Bone marrow (tissue), 2 donors: ENCODE data around the gene LRMDA.

Source experiments
- DNase-seq, 2 donors: peaks; one replicate each; lab custom pipeline; 2025; lab: John Stamatoyannopoulos, UW

The LRMDA gene

DNA sequence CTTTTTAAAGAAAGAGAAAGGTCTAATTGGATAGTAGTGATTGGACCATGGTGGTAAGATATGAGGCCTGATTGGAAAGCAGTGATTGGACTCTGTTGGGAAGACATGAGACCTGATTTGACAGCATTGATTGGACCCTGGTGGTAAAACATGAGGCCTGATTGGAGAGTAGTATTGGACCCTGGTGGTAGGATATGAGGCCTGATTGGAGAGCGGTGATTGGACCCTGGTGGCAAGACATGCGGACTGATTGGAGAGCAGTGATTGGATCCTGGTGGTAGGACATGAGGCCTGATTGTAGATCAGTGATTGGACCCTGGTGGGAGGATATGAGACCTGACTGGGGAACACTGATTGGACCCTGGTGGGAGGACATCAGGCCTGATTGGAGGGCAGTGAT is 444.3 kb downstream of the LRMDA start:
- no peak for DNase-seq

DNA sequence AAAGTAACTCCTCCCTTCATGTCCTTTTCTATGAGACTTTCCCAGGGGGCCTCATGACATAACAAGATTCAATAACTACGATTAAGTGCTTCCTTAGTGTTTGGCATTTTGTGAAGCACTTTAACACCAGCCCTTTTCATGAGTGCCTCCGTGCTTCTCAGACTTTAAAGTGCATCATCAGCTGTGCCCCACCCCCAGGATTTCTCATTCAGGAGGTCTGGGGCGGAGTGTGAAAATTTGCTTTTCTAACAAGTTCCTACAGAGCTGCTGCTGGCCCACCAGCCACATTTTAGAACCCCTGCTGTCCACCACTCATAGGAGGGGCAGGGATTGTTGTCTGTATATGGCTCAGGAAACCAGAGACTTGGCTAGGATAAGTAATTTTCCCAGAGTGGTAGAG is 445.3 kb downstream of the LRMDA start:
- no peak for DNase-seq

GRCh38 chr10:75877877-75878276 is 446.5 kb downstream of the LRMDA start:
- DNase-seq, result no peak

DNA sequence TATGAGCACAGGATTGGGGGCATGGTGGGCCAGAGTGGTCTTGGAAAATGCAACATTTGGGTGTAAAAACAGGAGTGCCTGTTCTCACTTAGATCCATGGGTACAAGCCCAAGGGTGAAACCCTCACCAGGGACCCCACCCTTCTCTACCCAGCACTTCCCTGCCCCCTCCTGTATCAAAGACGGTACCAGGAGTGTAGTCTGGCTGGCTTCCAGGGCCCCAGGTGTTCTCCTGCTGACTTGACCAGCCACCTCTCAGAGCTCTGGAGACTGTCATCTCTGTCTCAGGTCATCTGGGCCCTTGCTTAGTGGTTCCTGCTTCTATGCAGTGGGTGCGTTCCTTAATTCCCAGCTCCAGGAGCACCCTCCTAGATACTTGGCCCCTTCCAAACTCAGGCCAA is 447.2 kb downstream of the LRMDA start:
- no peak for DNase-seq

DNA sequence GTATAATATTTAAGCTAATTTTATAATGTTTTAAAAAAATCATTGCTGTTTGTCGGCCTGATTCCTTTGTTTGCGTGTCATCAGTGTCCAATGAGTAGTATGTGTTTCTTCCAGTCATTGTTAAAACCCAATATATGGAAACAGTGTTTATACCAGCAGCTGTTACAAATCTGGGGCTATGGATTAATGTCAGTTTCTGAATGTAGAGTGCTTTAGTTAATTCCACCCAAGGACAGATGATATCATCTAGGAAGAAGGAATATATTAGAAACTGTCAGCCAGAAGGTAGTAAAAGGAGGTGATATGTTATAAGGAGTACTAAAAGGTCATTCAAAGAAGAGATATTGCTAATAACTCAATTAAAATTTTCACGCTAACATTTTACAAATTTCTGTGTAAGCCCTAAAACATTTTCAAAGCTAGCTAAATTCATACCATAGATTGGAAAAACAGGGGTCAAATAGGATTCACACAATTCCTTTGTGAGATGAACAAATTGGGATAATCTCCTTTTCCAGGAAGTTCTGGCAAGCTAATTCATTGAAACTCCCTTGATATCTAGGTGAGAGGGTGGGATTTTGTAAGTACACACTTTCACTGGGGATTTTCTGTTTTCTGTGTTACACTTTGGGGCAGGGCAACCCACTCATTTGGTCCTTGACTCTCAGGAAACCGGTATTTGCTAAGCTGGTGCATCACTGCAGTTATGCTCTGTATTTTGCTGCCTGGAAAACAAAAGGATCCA is 448.8 kb downstream of the LRMDA start:
- no peak for DNase-seq

GRCh38 chr10:75883081-75884072 is 452.0 kb downstream of the LRMDA start:
- DNase-seq, result no peak

- DNase-seq, result no peak
Observed at GRCh38 chr10:75884808-75885207, 453.4 kb downstream of the LRMDA start.

- no peak for DNase-seq
Observed at GRCh38 chr10:75887369-75887768, 455.9 kb downstream of the LRMDA start.

GRCh38 chr10:75887992-75888680 is 456.7 kb downstream of the LRMDA start:
- DNase-seq, result no peak

DNA sequence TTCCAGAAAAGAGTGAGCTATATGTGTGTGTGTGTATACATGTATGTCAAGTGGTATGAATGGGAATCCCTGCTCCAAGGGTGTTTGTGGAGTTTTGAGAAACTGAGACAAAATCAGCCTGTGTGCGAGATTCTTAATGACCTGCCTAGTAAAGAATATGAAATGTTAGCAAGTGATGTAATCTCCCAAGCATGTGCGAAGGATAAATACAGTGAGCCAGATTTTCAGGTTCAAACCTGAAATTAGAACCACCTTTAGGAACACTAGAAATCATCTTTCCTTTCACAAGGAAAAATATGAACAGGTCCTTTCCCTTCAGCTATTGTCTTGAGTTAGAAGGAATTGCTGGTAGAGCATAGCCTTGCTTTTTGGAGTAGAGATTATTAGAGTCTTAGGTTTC is 457.6 kb downstream of the LRMDA start:
- DNase-seq, result no peak

GRCh38 chr10:75894761-75895160 is 463.3 kb downstream of the LRMDA start:
- DNase-seq, result no peak

DNA sequence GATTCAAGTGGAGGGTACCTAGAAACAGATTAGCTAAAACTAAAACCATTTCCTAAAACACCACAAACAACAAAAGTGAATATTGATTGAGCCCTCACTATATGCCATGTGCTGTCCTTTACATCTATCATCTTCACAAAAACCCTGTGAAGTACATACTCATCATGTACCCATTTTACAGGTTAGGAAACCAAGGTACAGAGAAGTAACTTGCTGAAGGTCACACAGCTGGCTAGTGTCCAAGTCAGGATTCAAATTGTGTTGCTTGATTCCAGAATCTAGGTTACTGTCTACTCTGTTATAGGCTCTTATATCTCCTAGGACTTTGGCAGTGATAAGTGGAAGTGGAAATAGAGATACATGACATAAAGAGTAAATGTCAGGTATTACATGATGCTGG is 463.8 kb downstream of the LRMDA start:
- DNase-seq, result no peak

- DNase-seq, result no peak
Observed at GRCh38 chr10:75899816-75900390, 468.5 kb downstream of the LRMDA start.

- no peak for DNase-seq
Observed at GRCh38 chr10:75902816-75903215, 471.4 kb downstream of the LRMDA start.

- DNase-seq, result no peak
Observed at GRCh38 chr10:75904499-75905283, 473.3 kb downstream of the LRMDA start.

GRCh38 chr10:75905490-75905889 is 474.1 kb downstream of the LRMDA start:
- no peak for DNase-seq

- no peak for DNase-seq
Observed at GRCh38 chr10:75910032-75910431, 478.6 kb downstream of the LRMDA start.

GRCh38 chr10:75911426-75911825 is 480.0 kb downstream of the LRMDA start:
- no peak for DNase-seq

GRCh38 chr10:75916906-75917305 is 485.5 kb downstream of the LRMDA start:
- no peak for DNase-seq

DNA sequence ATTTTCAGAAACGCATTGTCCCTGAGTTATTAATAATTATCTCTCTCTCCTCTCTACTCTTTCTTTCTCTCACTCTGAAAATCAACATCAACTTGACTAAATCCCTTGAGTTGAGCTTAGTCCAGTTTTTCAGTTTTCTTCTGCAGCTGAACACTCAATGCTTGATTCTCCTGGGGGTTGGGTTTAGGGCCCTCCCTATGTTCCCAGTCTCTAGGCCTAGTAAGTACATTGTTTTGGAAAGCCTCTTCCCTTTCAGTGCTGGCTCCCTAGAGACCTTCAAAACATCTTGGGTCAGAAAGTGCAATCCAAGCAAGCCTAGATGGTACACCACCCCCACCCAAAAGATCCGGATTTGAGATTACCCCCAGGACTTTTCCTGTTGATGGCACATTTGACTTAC is 488.5 kb downstream of the LRMDA start:
- no peak for DNase-seq

- no peak for DNase-seq
Observed at GRCh38 chr10:75922435-75922834, 491.0 kb downstream of the LRMDA start.
